ENCODE results near the gene ONECUT3.

The ONECUT3 gene

DNA sequence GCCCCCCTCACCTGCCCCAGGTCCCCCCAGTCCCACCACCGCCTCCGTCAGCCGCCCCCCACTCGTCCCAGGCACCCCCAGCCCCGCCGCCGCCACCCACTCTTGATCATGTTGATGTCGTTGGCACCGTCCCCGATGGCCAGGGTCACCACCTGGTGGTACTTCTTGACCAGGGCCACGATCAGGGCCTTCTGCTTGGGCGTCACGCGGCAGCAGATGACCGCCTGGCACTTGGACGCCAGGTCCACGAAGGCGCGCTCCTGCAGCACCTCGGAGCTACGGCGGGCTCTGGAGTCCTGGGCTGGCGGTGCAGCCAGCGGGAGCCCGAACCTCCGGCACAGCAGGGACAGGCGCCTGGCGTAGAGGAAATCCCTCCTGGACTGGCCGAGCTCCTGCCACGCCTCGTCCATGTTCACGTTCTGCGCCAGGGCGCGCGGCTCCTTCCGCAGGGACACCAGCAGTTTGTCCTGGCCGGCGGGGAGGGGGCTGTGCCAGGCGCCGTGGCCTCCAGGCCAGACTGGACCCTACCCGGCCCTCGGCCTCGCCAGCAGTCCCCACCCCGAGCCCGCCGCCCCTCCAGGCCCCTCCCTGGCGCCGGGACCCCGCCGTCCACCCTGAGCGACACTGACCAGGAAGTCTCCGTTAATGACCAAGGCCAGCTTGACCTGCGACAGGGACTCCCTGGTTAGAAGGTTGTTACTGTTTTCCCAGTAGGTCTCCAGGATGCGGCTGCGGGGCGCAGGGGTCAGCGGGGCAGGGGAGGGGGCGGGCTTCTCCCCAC, 36.1 kb downstream of the ONECUT3 start (continued):
- no peak for TF ChIP-seq ZNF768 (tag by site-specific recombination; IDR thresholded peaks at IDR 0.05)
- TF ChIP-seq ZNF292 (tag by site-specific recombination; IDR thresholded peaks at IDR 0.05; ENCODE audit: borderline replicate concordance, low read depth): no peak
- no peak for TF ChIP-seq MEIS1 (CRISPR knock-in tag; IDR thresholded peaks at IDR 0.05; ENCODE audit: borderline replicate concordance)

DNA sequence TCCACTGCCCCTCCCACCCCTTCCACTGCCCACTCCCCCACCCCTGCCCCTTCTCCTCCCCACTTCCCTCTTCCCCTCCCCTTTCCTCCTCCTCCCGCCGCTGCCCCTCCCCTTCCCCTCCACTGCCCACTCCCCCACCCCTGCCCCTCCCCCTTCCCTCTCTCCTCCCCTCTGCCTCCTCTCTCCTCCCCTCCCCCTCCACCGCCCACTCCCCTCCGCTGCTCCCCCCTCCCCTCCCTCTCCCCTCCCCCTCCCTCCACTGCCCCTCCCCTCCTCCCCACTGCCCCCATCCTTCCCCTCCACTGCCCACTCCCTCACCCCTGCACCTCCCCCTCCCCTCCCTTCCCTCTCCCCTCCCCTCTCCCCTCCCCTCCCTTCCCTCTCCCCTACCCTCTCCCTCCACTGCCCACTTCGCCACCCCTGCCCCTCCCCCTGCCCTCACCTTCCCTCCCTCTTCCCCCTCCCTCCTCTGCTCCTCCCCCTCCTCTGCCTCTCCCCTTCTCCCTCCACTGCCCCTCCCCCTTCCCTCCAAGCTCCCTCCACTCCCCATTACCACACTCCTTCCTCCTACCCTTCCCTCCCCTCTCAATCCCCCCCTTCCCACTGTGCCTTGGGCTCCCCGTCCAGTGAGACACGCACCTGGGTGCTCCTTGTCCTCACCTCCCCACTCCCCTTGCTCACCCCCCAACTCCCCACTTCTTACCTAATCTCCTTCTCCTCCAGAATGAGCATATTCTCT, 36.9 kb downstream of the ONECUT3 start:
- H3K9me3 ChIP-seq (ENCODE audit: control insufficient read depth, insufficient read depth, low read depth, low read length): no peaks in the 10 kb centered on the region
- ChIA-PET CTCF (interaction anchor here (0.5 to 1.3 kb wide), 3 partner anchors 17 to 118 kb away, joined by 3 to 4 read pairs (median 3); no protein-coding TSS in a partner anchor), POLR2A (interaction anchor here (0.6 kb wide), 1 partner anchor 1129 kb away, joined by 3 read pairs; no protein-coding TSS in a partner anchor)
- H3K4me3 ChIP-seq (ENCODE audit: low read depth, low read length): no peak overlapping the region
- no peaks in the 10 kb centered on the region for H3K4me1 ChIP-seq (ENCODE audit: control insufficient read depth, insufficient read depth, low read length)
- TF ChIP-seq MEIS1 (CRISPR knock-in tag; IDR thresholded peaks at IDR 0.05; ENCODE audit: borderline replicate concordance) (no peak), ZNF248 (tag by site-specific recombination; IDR thresholded peaks at IDR 0.05) (no peak), ZFP3 (tag by site-specific recombination; IDR thresholded peaks at IDR 0.05; ENCODE audit: low read depth) (no peak), ZNF132 (tag by site-specific recombination; IDR thresholded peaks at IDR 0.05; ENCODE audit: borderline replicate concordance) (no peak), ZNF596 (tag by site-specific recombination; IDR thresholded peaks at IDR 0.05) (no peak), ZNF311 (tag by site-specific recombination; IDR thresholded peaks at IDR 0.05; ENCODE audit: borderline replicate concordance) (no peak), ZNF558 (tag by site-specific recombination; IDR thresholded peaks at IDR 0.05) (no peak), ZSCAN16 (tag by site-specific recombination; IDR thresholded peaks at IDR 0.05) (no peak), ZNF510 (tag by site-specific recombination; IDR thresholded peaks at IDR 0.05; ENCODE audit: insufficient replicate concordance) (no peak), ZBTB8A (tag by site-specific recombination; IDR thresholded peaks at IDR 0.05) (no peak), ZNF266 (tag by site-specific recombination; IDR thresholded peaks at IDR 0.05; ENCODE audit: low read depth) (no peak), ZNF677 (tag by site-specific recombination; IDR thresholded peaks at IDR 0.05) (no peak)
- TF ChIP-seq, protein P1, sequence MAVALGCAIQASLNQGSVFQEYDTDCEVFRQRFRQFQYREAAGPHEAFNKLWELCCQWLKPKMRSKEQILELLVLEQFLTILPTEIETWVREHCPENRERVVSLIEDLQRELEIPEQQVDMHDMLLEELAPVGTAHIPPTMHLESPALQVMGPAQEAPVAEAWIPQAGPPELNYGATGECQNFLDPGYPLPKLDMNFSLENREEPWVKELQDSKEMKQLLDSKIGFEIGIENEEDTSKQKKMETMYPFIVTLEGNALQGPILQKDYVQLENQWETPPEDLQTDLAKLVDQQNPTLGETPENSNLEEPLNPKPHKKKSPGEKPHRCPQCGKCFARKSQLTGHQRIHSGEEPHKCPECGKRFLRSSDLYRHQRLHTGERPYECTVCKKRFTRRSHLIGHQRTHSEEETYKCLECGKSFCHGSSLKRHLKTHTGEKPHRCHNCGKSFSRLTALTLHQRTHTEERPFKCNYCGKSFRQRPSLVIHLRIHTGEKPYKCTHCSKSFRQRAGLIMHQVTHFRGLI (tag by site-specific recombination; IDR thresholded peaks at IDR 0.05): no peak
- TF ChIP-seq, protein P2, sequence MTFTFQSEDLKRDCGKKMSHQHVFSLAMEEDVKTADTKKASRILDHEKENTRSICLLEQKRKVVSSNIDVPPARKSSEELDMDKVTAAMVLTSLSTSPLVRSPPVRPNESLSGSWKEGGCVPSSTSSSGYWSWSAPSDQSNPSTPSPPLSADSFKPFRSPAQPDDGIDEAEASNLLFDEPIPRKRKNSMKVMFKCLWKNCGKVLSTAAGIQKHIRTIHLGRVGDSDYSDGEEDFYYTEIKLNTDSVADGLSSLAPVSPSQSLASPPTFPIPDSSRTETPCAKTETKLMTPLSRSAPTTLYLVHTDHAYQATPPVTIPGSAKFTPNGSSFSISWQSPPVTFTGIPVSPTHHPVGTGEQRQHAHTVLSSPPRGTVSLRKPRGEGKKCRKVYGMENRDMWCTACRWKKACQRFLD (tag by site-specific recombination; IDR thresholded peaks at IDR 0.05): no peak
- TF ChIP-seq, protein P3, sequence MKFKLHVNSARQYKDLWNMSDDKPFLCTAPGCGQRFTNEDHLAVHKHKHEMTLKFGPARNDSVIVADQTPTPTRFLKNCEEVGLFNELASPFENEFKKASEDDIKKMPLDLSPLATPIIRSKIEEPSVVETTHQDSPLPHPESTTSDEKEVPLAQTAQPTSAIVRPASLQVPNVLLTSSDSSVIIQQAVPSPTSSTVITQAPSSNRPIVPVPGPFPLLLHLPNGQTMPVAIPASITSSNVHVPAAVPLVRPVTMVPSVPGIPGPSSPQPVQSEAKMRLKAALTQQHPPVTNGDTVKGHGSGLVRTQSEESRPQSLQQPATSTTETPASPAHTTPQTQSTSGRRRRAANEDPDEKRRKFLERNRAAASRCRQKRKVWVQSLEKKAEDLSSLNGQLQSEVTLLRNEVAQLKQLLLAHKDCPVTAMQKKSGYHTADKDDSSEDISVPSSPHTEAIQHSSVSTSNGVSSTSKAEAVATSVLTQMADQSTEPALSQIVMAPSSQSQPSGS (tag by site-specific recombination; IDR thresholded peaks at IDR 0.05; ENCODE audit: low read depth): no peak
- TF ChIP-seq, protein P4, sequence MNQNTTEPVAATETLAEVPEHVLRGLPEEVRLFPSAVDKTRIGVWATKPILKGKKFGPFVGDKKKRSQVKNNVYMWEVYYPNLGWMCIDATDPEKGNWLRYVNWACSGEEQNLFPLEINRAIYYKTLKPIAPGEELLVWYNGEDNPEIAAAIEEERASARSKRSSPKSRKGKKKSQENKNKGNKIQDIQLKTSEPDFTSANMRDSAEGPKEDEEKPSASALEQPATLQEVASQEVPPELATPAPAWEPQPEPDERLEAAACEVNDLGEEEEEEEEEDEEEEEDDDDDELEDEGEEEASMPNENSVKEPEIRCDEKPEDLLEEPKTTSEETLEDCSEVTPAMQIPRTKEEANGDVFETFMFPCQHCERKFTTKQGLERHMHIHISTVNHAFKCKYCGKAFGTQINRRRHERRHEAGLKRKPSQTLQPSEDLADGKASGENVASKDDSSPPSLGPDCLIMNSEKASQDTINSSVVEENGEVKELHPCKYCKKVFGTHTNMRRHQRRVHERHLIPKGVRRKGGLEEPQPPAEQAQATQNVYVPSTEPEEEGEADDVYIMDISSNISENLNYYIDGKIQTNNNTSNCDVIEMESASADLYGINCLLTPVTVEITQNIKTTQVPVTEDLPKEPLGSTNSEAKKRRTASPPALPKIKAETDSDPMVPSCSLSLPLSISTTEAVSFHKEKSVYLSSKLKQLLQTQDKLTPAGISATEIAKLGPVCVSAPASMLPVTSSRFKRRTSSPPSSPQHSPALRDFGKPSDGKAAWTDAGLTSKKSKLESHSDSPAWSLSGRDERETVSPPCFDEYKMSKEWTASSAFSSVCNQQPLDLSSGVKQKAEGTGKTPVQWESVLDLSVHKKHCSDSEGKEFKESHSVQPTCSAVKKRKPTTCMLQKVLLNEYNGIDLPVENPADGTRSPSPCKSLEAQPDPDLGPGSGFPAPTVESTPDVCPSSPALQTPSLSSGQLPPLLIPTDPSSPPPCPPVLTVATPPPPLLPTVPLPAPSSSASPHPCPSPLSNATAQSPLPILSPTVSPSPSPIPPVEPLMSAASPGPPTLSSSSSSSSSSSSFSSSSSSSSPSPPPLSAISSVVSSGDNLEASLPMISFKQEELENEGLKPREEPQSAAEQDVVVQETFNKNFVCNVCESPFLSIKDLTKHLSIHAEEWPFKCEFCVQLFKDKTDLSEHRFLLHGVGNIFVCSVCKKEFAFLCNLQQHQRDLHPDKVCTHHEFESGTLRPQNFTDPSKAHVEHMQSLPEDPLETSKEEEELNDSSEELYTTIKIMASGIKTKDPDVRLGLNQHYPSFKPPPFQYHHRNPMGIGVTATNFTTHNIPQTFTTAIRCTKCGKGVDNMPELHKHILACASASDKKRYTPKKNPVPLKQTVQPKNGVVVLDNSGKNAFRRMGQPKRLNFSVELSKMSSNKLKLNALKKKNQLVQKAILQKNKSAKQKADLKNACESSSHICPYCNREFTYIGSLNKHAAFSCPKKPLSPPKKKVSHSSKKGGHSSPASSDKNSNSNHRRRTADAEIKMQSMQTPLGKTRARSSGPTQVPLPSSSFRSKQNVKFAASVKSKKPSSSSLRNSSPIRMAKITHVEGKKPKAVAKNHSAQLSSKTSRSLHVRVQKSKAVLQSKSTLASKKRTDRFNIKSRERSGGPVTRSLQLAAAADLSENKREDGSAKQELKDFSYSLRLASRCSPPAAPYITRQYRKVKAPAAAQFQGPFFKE (tag by site-specific recombination; IDR thresholded peaks at IDR 0.05; ENCODE audit: borderline replicate concordance): no peak
- TF ChIP-seq, protein P5, sequence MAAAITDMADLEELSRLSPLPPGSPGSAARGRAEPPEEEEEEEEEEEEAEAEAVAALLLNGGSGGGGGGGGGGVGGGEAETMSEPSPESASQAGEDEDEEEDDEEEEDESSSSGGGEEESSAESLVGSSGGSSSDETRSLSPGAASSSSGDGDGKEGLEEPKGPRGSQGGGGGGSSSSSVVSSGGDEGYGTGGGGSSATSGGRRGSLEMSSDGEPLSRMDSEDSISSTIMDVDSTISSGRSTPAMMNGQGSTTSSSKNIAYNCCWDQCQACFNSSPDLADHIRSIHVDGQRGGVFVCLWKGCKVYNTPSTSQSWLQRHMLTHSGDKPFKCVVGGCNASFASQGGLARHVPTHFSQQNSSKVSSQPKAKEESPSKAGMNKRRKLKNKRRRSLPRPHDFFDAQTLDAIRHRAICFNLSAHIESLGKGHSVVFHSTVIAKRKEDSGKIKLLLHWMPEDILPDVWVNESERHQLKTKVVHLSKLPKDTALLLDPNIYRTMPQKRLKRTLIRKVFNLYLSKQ (tag by site-specific recombination; IDR thresholded peaks at IDR 0.05; ENCODE audit: borderline replicate concordance): no peak
- H3K36me3 ChIP-seq (ENCODE audit: control insufficient read depth in 2 of 2, insufficient read depth in 1 of 2, low read length in 2 of 2): no peaks in the 10 kb centered on the region
- H3K27ac ChIP-seq (ENCODE audit: extremely low read depth, low read depth, low read length): no peak overlapping the region

Data from HEK293 (cell line).